ENCODE data around the gene LCE3E.

LCE3E gene

DNA sequence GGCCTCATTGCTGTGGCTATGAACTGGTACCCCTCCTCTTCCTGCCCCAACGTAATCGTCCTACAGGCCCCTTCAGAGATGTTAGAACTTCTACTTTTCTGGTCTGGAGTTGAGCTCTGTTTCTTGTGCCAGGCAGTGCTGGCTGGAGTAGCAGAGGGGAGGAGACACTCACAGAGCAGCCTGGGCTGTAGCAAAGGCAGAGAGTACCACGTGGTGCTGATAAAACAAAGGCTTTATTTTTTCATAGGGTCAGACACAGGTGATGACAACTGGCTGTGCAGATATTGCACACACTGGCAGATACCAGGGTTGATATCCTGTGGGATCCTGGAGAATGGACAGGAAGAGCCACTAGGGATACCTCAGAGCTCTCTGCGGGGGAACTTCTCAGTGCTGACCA lies 29.1 kb downstream of the LCE3E start:
- no peak for DNase-seq
- TF ChIP-seq POLR2A (IDR thresholded peaks at IDR 0.05; ENCODE audit: low read length): no peak
- no peak for TF ChIP-seq GATA1 (IDR thresholded peaks at IDR 0.05; ENCODE audit: low read depth, low read length)

DNA sequence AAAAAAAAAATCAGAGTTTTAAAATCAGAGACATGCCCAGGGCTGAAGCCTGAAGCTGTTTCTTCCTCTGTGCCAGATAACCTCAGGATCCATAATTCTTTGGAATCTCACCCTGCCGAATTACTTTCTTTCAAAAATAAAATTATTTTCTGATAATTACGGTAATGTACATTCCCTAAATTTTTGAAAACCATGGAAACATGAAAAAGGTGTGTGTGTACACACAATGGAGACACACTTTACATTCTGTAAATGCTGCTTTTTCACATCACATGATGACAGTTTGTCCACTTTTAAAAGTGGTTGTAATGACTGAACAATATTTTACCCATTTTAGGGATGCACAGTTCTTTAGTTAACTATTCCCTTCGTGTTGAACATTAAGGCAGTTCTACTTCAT lies 30.8 kb downstream of the LCE3E start:
- no peak for TF ChIP-seq GATA1 (IDR thresholded peaks at IDR 0.05; ENCODE audit: low read depth, low read length)

GRCh38 chr1:152533327-152533938 lies 33.1 kb downstream of the LCE3E start:
- TF ChIP-seq POLR2A (IDR thresholded peaks at IDR 0.05; ENCODE audit: low read length) (no peak), GATA1 (IDR thresholded peaks at IDR 0.05; ENCODE audit: low read depth, low read length) (no peak)

More for the DNA sequence above, 30.8 kb downstream of the LCE3E start:
- DNase-seq: no peak

GRCh38 chr1:152525080-152525641 lies 41.4 kb downstream of the LCE3E start:
- no peak for TF ChIP-seq GATA1 (IDR thresholded peaks at IDR 0.05; ENCODE audit: low read depth, low read length)
- TF ChIP-seq POLR2A (IDR thresholded peaks at IDR 0.05; ENCODE audit: low read length): no peak
- DNase-seq: no peak

More at GRCh38 chr1:152533327-152533938, 33.1 kb downstream of the LCE3E start:
- DNase-seq: peak in 1 of 2 experiments; percentile 37

DNA sequence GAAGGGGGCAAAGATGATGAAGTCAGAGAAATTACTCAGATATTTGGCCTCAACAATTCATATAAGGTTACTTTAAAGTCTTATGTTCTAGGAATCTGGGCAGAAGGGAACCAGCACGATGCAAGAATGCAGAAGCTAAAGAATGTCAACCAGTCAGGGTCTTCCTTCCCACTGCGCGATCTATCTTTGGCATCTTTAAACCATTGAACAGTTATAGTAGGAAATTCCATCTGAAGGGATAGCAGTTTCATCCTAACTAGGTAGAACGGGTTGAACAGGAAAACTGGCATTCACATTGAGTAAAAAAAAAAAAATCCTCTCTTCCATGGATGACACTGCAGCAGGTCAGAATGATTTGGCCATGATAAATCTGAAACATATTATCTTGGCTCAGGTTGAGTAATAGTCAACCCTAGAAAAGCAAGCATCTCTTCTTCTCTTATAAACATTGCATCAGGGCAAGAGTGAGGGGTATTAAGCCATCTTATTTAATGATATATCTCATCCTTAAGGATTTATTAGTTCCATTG lies 46.0 kb downstream of the LCE3E start:
- no peak for DNase-seq
- TF ChIP-seq GATA1 (IDR thresholded peaks at IDR 0.05; ENCODE audit: low read depth, low read length): no peak
- TF ChIP-seq POLR2A (IDR thresholded peaks at IDR 0.05; ENCODE audit: low read length): no peak

DNA sequence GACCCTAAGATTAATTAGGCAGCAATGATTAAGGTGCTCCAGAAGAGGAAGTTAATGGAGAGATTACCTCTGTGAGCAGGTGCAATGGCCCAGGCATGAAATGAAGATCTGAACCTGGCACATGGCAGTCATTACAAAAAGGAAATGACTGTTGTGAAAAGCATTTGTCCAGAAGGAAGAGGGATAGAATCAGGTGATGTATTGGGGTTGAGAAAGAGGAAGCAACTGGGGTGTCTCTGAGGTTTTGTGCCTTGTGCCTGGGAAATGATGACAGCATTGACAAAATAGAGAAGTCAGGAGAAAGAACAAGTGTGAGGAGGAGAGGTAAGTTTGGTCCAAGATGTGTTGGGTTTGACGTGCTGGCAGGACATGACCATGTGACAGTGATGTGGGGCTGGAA lies 46.7 kb downstream of the LCE3E start:
- DNase-seq: no peak

GRCh38 chr1:152517237-152517811 lies 49.3 kb downstream of the LCE3E start:
- no peak for DNase-seq
- no peak for TF ChIP-seq GATA1 (IDR thresholded peaks at IDR 0.05; ENCODE audit: low read depth, low read length)
- no peak for TF ChIP-seq POLR2A (IDR thresholded peaks at IDR 0.05; ENCODE audit: low read length)

More for the DNA sequence above, 46.7 kb downstream of the LCE3E start:
- TF ChIP-seq GATA1 (IDR thresholded peaks at IDR 0.05; ENCODE audit: low read depth, low read length) (no peak), POLR2A (IDR thresholded peaks at IDR 0.05; ENCODE audit: low read length) (no peak)

GRCh38 chr1:152516082-152516481 lies 50.5 kb downstream of the LCE3E start:
- no peak for TF ChIP-seq GATA1 (IDR thresholded peaks at IDR 0.05; ENCODE audit: low read depth, low read length)

More at GRCh38 chr1:152516082-152516481, 50.5 kb downstream of the LCE3E start:
- DNase-seq: no peak

Data from erythroblast (primary cell).